A549 (cell line): ENCODE measurements around the gene CEP85L.

ENCODE experiments used
- EP300 ChIP-seq, 2 experiments: fragments of >200 bp; sonication (Bioruptor Twin); formaldehyde crosslinking; IDR thresholded peaks; 2 replicates in 1 of 2; 3 replicates in 1 of 2; pipeline ENCODE4 v1.6.1; 2016 to 2017
- POLR2A ChIP-seq: IDR thresholded peaks from 2 replicates; pipeline ENCODE4 v1.6.1; 2012; ENCODE audit warnings: mild to moderate bottlenecking, low read length
- RCOR1 ChIP-seq: fragments of 150-350 bp; IDR thresholded peaks from 2 replicates; pipeline ENCODE4 v1.6.1; 2014; ENCODE audit warnings: antibody characterized with exemption, low read length, low read depth
- TF ChIP-seq, protein P1 (sequence below): fragments of >200 bp; sonication (Bioruptor Twin); formaldehyde crosslinking; IDR thresholded peaks from 3 replicates; pipeline ENCODE4 v1.5.1; 2016

DNA sequence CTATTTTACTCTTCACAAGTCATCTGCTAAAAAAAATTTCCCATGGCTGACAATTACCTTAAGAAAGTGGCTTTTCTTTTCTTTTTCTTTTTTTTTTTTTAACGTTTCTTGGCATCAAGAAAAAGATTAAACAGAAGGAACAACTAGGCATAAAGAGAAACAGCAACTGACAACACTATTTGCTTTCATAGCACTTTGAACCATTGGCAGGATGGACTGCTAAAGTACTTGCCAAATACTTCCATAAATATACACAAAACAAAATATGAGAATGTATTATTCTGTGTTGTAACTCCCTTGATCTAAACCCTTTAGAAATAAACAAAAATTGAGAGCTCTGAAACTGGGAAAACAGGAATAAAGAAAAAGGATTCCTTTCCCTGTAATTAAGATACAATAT lies 123.3 kb downstream of the CEP85L start:
- TF ChIP-seq, protein P1, sequence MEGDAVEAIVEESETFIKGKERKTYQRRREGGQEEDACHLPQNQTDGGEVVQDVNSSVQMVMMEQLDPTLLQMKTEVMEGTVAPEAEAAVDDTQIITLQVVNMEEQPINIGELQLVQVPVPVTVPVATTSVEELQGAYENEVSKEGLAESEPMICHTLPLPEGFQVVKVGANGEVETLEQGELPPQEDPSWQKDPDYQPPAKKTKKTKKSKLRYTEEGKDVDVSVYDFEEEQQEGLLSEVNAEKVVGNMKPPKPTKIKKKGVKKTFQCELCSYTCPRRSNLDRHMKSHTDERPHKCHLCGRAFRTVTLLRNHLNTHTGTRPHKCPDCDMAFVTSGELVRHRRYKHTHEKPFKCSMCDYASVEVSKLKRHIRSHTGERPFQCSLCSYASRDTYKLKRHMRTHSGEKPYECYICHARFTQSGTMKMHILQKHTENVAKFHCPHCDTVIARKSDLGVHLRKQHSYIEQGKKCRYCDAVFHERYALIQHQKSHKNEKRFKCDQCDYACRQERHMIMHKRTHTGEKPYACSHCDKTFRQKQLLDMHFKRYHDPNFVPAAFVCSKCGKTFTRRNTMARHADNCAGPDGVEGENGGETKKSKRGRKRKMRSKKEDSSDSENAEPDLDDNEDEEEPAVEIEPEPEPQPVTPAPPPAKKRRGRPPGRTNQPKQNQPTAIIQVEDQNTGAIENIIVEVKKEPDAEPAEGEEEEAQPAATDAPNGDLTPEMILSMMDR, result no peak
- no peak for TF ChIP-seq EP300 (IDR thresholded peaks at IDR 0.05)
- no peak for TF ChIP-seq RCOR1
- no peak for TF ChIP-seq POLR2A
